ENCODE data around the gene PXMP2. TPM values are rescaled to one million over a fixed set of nuclear protein-coding genes. Genes with fewer than 3 reads are reported as not detected.

The PXMP2 gene
- polyA plus RNA-seq (2011; rRNA removed) = 21.3 and 22.5 TPM in 2 replicates
- polyA plus RNA-seq (2012; cell fraction: cytosol; rRNA removed) = 33.5 and 36.6 TPM in 2 replicates
- 18.9 and 26.1 TPM in 2 replicates for polyA plus RNA-seq (2012; cell fraction: nucleus; rRNA removed)
- polyA plus RNA-seq (2017; fragmentation: RNase III; extraction: RNeasy Plus Mini Kit Qiagen cat#74134 plus additional on column Dnase treatment) = 18.7 to 20.0 TPM (median 19.4 TPM) in 3 replicates
- 11.3 and 11.7 TPM in 2 replicates for polyA minus RNA-seq (2011; rRNA and poly(A)+ RNA removed)

GRCh38 chr12:132687211-132688164 lies at the start of gene PXMP2, which contains the start of gene POLE:
Gene PXMP2 (plus strand): TSS chr12:132687587. CDS start chr12:132687671, 84 bp downstream.
Gene POLE (minus strand): TSS chr12:132687342. CDS start chr12:132687315, 27 bp downstream.
- FAIRE-seq = no peak
- H3K4me3 ChIP-seq = peak within 1 kb of the TSS; percentile 96
- CTCF ChIA-PET = no interaction called here

More at GRCh38 chr12:132687211-132688164, at the start of gene PXMP2, which contains the start of gene POLE:
- WGBS (ENCODE audit: missing lambda C conversion rate) = 0% methylated on average over 14 of the region's 134 CpGs
- Histone ChIP-seq H3K27ac (peak within 1 kb of the TSS; percentile 86 to 98), H3K9me3 (no peaks in the 10 kb centered on the region), H3K4me1 (peaks cover 5% of the 10 kb centered on the region; the same call in 2 of the 3 replicates), H3K4me2 (peak within 1 kb of the TSS; percentile 95)
- TF ChIP-seq PBX3 (IDR thresholded peaks at IDR 0.05) = peak; percentile 41
- TF ChIP-seq CBX2 (IDR thresholded peaks at IDR 0.05; ENCODE audit: borderline replicate concordance, low read depth) = no peak
- TF ChIP-seq JUN (IDR thresholded peaks at IDR 0.05) = peak; percentile 20 to 85; a peak in 3 of 5 replicates
- TF ChIP-seq GATA3 (IDR thresholded peaks at IDR 0.05; ENCODE audit: borderline replicate concordance) = peak; percentile 15; the same call in 1 of the 2 replicates
- TF ChIP-seq, protein P1, sequence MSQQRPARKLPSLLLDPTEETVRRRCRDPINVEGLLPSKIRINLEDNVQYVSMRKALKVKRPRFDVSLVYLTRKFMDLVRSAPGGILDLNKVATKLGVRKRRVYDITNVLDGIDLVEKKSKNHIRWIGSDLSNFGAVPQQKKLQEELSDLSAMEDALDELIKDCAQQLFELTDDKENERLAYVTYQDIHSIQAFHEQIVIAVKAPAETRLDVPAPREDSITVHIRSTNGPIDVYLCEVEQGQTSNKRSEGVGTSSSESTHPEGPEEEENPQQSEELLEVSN (IDR thresholded peaks at IDR 0.05; ENCODE audit: borderline replicate concordance, low read depth) = peak; percentile 73; the same call in 1 of the 2 replicates
- TF ChIP-seq, protein P2, sequence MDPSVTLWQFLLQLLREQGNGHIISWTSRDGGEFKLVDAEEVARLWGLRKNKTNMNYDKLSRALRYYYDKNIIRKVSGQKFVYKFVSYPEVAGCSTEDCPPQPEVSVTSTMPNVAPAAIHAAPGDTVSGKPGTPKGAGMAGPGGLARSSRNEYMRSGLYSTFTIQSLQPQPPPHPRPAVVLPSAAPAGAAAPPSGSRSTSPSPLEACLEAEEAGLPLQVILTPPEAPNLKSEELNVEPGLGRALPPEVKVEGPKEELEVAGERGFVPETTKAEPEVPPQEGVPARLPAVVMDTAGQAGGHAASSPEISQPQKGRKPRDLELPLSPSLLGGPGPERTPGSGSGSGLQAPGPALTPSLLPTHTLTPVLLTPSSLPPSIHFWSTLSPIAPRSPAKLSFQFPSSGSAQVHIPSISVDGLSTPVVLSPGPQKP (IDR thresholded peaks at IDR 0.05; ENCODE audit: low read depth, low read length) = no peak
- peak; percentile 80 for TF ChIP-seq KDM5A (IDR thresholded peaks at IDR 0.05)
- peak; percentile 44 for TF ChIP-seq POLR2A (IDR thresholded peaks at IDR 0.05; ENCODE audit: low read length)
- no peak for TF ChIP-seq HDAC2 (IDR thresholded peaks at IDR 0.05)
- TF ChIP-seq CHD2 (IDR thresholded peaks at IDR 0.05; ENCODE audit: low read length, partially characterized antibody) = peak; percentile 96
- peak; percentile 61; the same call in 1 of the 3 replicates for TF ChIP-seq BCL3 (IDR thresholded peaks at IDR 0.05)
- TF ChIP-seq PHF8 (IDR thresholded peaks at IDR 0.05; ENCODE audit: borderline replicate concordance, low read depth) = peak; percentile 48; the same call in 1 of the 2 replicates
- TF ChIP-seq REST (IDR thresholded peaks at IDR 0.05) = peak; percentile 99
- POLR2A ChIA-PET = no interaction called here
- peak; percentile 95 to 96 for ATAC-seq
- peak; percentile 95 to 97 for DNase-seq (ENCODE audit: low read depth in 1 of 2, low spot score in 1 of 2)
